ENCODE data around the gene EIF4H. TPM values are rescaled to one million over a fixed set of nuclear protein-coding genes. Genes with fewer than 3 reads are reported as not detected.
"Not testable (repeated sequence)": the region's sequence is repeated elsewhere in the genome, so short reads cannot be mapped to it uniquely, and the experiment has no call there.

The EIF4H gene
- total and polyA plus RNA-seq, 2 donors (not counting 3 experiments of a cell fraction or from before 2014, with no cell fraction given), result 406 to 415 TPM

DNA sequence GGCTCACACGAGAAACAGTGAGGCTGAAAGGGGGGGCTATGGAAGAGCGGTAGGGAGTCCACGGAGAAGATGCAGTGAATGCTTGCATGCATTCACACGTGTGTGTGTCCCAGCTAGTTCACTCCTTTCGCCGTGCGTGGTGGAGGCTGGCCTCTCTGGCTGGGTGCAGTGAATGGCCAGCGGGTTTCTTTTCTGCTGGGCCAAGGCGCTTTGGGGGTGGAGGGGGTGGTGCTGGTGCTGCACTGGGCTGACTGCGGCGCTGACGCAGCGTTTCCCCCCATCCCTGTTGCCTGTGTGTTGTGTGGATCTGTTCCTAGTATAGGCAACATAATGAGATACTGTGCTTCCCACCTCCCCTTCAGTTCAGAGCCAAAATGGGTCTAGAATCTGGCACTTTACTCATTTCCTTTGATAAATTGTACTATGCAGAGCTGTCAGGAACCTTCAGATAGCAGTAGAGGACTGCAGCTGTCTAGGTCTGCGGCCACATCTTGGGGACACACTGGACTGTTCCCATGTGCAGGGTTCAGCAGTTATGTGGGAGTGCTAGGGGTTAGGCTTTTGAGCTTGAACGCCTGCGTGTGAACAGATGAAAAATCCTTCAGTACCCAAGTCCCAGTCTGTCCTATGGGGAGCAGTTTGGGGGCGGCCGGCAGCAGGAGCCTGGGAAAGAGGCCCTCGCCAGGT is 22.0 kb downstream of the EIF4H start:
- H3K79me2 ChIP-seq (ENCODE audit: control insufficient read depth, insufficient read depth, low read length), result peaks cover 11% of the 10 kb centered on the region
- H3K4me3 ChIP-seq (replicated peaks in 1 of 3; ENCODE audit: insufficient read depth in 1 of 3, low read depth in 1 of 3, low read length in 3 of 3); POLR2A ChIA-PET; H3K4me2 ChIP-seq (ENCODE audit: insufficient read depth, low read length); H3K4me1 ChIP-seq (ENCODE audit: control insufficient read depth, extremely low read depth, insufficient read depth, low read length); H2AFZ ChIP-seq (ENCODE audit: low read depth, low read length); dilution Hi-C loops (cut with MboI; ENCODE audit: extremely low pct_ligation_motif_present, low sequenced_read_pairs); FAIRE-seq; intact Hi-C loops (cut with micrococcal nuclease); DNase-seq (ENCODE audit: low read depth, low spot score); H3K27ac ChIP-seq (ENCODE audit: insufficient read depth, low read depth, low read length); H3K9me1 ChIP-seq (replicated peaks; ENCODE audit: control insufficient read depth, extremely low read depth, insufficient read depth, low read length); H4K20me1 ChIP-seq (replicated peaks; ENCODE audit: control insufficient read depth, extremely low read depth, insufficient read depth, low read length); H3K9ac ChIP-seq (replicated peaks; ENCODE audit: extremely low read depth, insufficient read depth, low read length); H3K9me3 ChIP-seq (replicated peaks; ENCODE audit: control insufficient read depth, insufficient read depth, low read length); H3K27me3 ChIP-seq (ENCODE audit: control insufficient read depth in 2 of 2, insufficient read depth in 2 of 2, low read length in 2 of 2); BruUV-seq (replicated peaks): not testable (repeated sequence)
- CTCF ChIA-PET, result interaction anchor here (2.1 kb wide), 1 partner anchor 10 kb away, joined by 13 read pairs; no protein-coding TSS in a partner anchor
- peaks cover 16 to 25% of the 10 kb centered on the region in 2 experiments for H3K36me3 ChIP-seq (ENCODE audit: control insufficient read depth in 2 of 2, extremely low read depth in 1 of 2, insufficient read depth in 2 of 2, low read length in 2 of 2)

- no peak overlapping the region for H2AFZ ChIP-seq (ENCODE audit: low read depth, low read length)
- CTCF ChIA-PET, result interaction anchor here (0.6 to 2.1 kb wide), 2 partner anchors 9 to 22 kb away, joined by 3 to 13 read pairs; no protein-coding TSS in a partner anchor
- no peaks in the 10 kb centered on the region for H3K4me1 ChIP-seq (ENCODE audit: control insufficient read depth, extremely low read depth, insufficient read depth, low read length)
- TF ChIP-seq, protein P1, sequence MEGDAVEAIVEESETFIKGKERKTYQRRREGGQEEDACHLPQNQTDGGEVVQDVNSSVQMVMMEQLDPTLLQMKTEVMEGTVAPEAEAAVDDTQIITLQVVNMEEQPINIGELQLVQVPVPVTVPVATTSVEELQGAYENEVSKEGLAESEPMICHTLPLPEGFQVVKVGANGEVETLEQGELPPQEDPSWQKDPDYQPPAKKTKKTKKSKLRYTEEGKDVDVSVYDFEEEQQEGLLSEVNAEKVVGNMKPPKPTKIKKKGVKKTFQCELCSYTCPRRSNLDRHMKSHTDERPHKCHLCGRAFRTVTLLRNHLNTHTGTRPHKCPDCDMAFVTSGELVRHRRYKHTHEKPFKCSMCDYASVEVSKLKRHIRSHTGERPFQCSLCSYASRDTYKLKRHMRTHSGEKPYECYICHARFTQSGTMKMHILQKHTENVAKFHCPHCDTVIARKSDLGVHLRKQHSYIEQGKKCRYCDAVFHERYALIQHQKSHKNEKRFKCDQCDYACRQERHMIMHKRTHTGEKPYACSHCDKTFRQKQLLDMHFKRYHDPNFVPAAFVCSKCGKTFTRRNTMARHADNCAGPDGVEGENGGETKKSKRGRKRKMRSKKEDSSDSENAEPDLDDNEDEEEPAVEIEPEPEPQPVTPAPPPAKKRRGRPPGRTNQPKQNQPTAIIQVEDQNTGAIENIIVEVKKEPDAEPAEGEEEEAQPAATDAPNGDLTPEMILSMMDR (IDR thresholded peaks at IDR 0.05; ENCODE audit: extremely low read depth in 1 of 2, insufficient read depth in 1 of 2, low read depth in 1 of 2, low read length in 2 of 2), result no peak
- TF ChIP-seq POLR2AphosphoS5 (IDR thresholded peaks at IDR 0.05; ENCODE audit: insufficient read depth, low read depth, low read length) (no peak), MAX (IDR thresholded peaks at IDR 0.05; ENCODE audit: insufficient read depth, insufficient read length) (no peak), POLR2A (IDR thresholded peaks at IDR 0.05; ENCODE audit: low read depth, low read length) (peak; percentile 23), FOS (IDR thresholded peaks at IDR 0.05; ENCODE audit: borderline replicate concordance, insufficient read depth, low read length) (no peak)
- no peak overlapping the region for H3K4me3 ChIP-seq (replicated peaks in 1 of 3; ENCODE audit: insufficient read depth in 1 of 3, low read depth in 1 of 3, low read length in 3 of 3)
- H4K20me1 ChIP-seq (replicated peaks; ENCODE audit: control insufficient read depth, extremely low read depth, insufficient read depth, low read length), result no peaks in the 10 kb centered on the region
- H3K36me3 ChIP-seq (ENCODE audit: control insufficient read depth in 2 of 2, extremely low read depth in 1 of 2, insufficient read depth in 2 of 2, low read length in 2 of 2), result peaks cover 16 to 20% of the 10 kb centered on the region in 2 experiments
- no peak overlapping the region for H3K9ac ChIP-seq (replicated peaks; ENCODE audit: extremely low read depth, insufficient read depth, low read length)
- dilution Hi-C loops (cut with MboI; ENCODE audit: extremely low pct_ligation_motif_present, low sequenced_read_pairs) (no loop called here), intact Hi-C loops (cut with micrococcal nuclease) (no loop called here)
- no peak overlapping the region for H3K4me2 ChIP-seq (ENCODE audit: insufficient read depth, low read length)
- POLR2A ChIA-PET, result no interaction called here
- DNase-seq (ENCODE audit: low read depth, low spot score) (no peak), FAIRE-seq (no peak)
- no peaks in the 10 kb centered on the region for H3K27me3 ChIP-seq (ENCODE audit: control insufficient read depth in 2 of 2, insufficient read depth in 2 of 2, low read length in 2 of 2)
- no peaks in the 10 kb centered on the region for H3K9me3 ChIP-seq (replicated peaks; ENCODE audit: control insufficient read depth, insufficient read depth, low read length)
- peaks cover 7% of the 10 kb centered on the region for H3K79me2 ChIP-seq (ENCODE audit: control insufficient read depth, insufficient read depth, low read length)
- no peaks in the 10 kb centered on the region for H3K9me1 ChIP-seq (replicated peaks; ENCODE audit: control insufficient read depth, extremely low read depth, insufficient read depth, low read length)
- H3K27ac ChIP-seq (ENCODE audit: insufficient read depth, low read depth, low read length), result no peak overlapping the region
- BruUV-seq (replicated peaks), result no TSS peak
Measured at GRCh38 chr7:74197449-74198124, 23.4 kb downstream of the EIF4H start.
